NCI-H1092 (cell line): Measurements from ENCODE around the gene ATP5MC3.
"Not testable (repeated sequence)": the region's sequence is repeated elsewhere in the genome, so short reads cannot be mapped to it uniquely, and the experiment has no call there.

Experiments
- DNase-seq: peaks from one replicate; lab custom pipeline; 2025; lab: John Stamatoyannopoulos, UW

Gene ATP5MC3

GRCh38 chr2:175181104-175181876, at the start of gene ATP5MC3:
Gene ATP5MC3, minus strand, starts transcription at chr2:175181710. Its CDS starts 317 bp downstream, at chr2:175181393.
- DNase-seq, result peak; percentile 89

GRCh38 chr2:175228601-175229000, 47.1 kb upstream of the ATP5MC3 start:
- DNase-seq, result not testable (repeated sequence)

DNA sequence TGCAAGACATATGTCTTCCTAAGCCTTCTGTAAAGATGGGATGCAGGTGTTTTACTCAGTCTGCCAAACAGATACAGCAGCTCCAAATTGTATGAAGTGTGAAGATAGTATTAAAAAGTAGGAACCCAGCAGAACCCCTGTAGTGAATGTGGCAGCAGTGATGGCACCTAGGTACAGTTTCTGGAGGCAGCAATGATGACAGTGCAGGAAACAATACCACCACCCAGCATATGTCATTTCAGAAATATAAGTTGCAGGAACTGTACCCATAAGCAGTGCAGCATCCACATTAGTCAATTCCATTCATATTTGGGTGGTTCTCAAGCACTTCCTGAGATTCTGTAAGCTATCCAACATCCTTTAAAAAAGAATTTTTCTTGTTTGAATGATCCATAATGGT, 46.7 kb upstream of the ATP5MC3 start:
- DNase-seq, result no peak

- DNase-seq, result no peak
Observed at GRCh38 chr2:175227393-175227792, 45.9 kb upstream of the ATP5MC3 start.

- no peak for DNase-seq
Observed at GRCh38 chr2:175220075-175220474, 38.6 kb upstream of the ATP5MC3 start.

DNA sequence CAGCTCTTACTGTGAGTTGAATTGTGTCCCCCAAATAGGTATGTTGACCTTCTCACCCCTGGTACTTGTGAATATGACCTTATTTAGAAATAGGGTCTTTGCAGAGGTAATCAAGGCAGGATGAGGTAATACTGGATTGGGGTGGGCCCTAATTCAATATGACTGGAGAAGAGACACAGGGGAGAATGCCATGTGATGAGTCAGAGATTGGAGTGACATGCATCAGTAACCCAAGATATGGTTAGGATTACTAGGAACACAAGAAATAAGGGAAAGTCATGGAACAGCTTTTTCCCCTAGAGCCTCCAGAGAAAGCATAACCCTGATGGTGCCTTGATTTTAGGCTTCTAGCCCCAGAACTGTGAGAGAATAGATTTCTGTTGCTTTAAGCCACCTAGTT, 37.0 kb upstream of the ATP5MC3 start:
- DNase-seq, result no peak

GRCh38 chr2:175207741-175208438, 26.4 kb upstream of the ATP5MC3 start:
- DNase-seq, result peak; percentile 84

GRCh38 chr2:175206866-175207265, 25.4 kb upstream of the ATP5MC3 start:
- DNase-seq, result no peak

- DNase-seq, result no peak
Observed at GRCh38 chr2:175205523-175205922, 24.0 kb upstream of the ATP5MC3 start.

DNA sequence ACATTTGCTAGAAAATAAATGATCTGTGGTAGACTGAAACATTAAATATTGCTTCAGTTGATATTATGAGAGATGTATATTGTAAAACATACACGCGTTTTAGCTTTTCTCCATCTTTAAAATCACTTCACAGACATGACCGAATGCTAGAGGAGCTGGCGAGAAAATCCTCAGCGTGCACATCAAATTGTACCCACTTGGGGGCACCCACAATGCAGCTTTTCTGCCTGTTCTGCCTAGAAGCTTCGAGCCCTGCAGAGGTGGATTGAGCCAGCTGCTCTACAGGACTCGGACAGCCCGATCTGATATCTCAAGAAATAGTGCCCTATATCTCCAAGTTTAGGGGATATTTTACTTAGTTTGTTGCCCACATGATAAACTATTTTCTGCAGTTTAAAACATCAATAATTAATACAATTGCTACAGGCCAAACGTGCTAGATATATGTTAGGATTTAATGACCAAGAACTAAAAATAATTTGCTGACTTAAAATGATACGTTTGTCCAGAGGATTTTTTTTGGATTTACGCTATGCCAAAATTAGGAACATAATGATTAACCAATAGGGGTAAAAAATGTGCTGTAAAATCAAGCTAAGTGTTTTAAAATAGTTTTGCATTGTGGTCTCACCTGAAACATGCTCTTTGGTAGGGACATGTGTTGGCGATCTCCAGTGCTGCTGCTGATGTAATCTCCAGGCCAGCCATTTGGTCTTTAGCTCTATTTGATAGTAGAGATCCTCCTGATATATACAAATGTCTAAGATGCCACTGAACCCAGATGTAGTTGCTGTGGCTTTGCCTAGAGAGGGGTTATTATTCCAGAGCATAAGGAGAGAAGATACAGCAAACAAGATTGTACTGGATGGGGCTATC, 22.3 kb upstream of the ATP5MC3 start:
- peak; percentile 26 for DNase-seq

GRCh38 chr2:175195012-175195411, 13.5 kb upstream of the ATP5MC3 start:
- DNase-seq, result no peak

- DNase-seq, result no peak
Observed at GRCh38 chr2:175188761-175189160, 7.3 kb upstream of the ATP5MC3 start.

GRCh38 chr2:175187378-175187777, 5.9 kb upstream of the ATP5MC3 start:
- DNase-seq, result no peak

- no peak for DNase-seq
Observed at GRCh38 chr2:175183674-175184073, 2.2 kb upstream of the ATP5MC3 start.

- no peak for DNase-seq
Observed at GRCh38 chr2:175181877-175182308, 383 bp upstream of the ATP5MC3 start.

DNA sequence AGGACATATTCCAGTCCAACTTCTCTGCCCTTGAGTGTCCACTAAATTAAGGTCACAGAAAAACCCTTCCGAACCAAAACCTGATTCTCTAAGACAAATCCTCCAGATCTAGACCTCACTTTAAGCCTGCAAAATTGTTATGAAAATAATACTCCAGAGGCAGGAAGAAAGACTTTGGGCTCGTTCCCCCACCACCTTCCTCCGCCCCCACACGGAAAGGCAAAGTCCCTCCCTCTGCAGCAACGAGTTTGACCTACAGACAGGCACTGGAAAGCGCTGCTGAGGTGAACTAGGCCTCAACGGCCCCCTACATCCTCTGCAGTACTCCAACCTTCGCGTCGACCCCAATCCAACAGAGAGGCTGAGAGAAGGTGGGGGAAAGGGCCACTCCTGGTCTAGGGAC, 808 bp downstream of the ATP5MC3 start:
- peak; percentile 8 for DNase-seq

- DNase-seq, result no peak
Observed at GRCh38 chr2:175176624-175177023, 4.9 kb downstream of the ATP5MC3 start.

GRCh38 chr2:175175896-175176295, 5.6 kb downstream of the ATP5MC3 start:
- no peak for DNase-seq

GRCh38 chr2:175175320-175175719, 6.2 kb downstream of the ATP5MC3 start:
- DNase-seq, result no peak

GRCh38 chr2:175170659-175171304, 10.7 kb downstream of the ATP5MC3 start:
- no peak for DNase-seq

DNA sequence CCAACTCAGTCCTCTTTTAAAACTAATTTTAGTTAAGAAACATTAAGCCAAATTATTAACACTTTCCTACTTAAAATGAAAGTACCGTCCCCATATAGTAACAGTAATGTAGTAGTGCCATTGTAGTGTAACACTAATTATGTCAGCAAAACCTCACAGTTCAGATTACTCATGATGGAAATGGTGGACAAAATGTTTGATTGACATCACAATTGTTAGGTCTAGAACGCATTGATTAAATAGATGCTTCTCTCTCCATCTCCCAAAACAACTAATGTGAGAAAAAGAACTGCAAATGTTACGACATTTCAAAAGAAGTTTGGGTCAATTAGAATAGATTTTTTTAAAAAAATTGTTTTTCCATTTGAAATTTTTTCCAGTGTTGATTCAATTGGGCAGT, 12.3 kb downstream of the ATP5MC3 start:
- DNase-seq, result no peak

DNA sequence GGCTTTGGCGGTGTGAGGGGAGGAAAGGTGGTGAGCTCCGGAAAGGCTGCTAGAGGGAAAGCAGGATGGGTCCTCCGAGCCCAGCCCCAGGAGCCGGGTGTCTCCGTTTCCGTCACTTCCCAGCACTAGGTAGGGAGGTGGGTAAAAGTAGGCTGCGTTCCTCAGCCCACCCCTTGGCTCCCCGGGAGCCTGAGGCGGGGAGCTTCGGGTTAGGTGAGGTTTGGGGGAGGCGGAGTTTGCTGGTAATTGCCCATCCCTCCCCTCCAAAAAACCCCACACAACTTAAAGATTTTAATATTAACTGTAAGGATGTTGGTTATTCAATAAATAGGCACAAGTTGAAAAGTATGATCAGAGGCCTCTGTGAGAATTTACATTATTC, 13.0 kb downstream of the ATP5MC3 start:
- no peak for DNase-seq
